ENCODE data around the gene STAG1. TPM values are rescaled to one million over a fixed set of nuclear protein-coding genes. Genes with fewer than 3 reads are reported as not detected.
"Not testable (repeated sequence)": the region's sequence is repeated elsewhere in the genome, so short reads cannot be mapped to it uniquely, and the experiment has no call there.

The STAG1 gene
- total and polyA plus RNA-seq, 4 donors, result 11.0 to 68.6 (median 38.4) TPM

DNA sequence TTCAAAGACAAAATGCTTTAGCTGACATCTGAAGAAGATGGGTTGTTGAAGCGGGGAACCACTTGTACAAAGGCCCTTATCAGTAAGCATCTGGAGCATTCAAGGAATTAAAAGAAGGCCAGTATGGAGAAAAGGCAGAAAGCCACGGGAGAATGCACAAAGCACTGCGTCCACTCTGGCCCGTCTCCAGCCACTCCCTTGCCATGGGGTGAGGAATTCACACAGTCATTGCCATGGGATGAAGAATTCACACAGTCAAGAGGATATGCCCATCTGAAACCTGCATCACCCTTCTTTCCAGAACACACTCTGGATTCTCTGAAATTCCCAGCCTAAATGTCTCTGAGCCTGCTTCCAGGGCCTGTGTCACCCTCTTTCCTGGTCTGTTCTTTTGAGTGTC, 26.7 kb upstream of the STAG1 start:
- no peaks in the 10 kb centered on the region for H3K27me3 ChIP-seq (ENCODE audit: control insufficient read depth in 1 of 2, insufficient read depth in 2 of 2, low read length in 1 of 2)
- intact Hi-C loops (cut with DNase I), result no loop called here
- ATAC-seq (ENCODE audit: low FRiP score) (no peak), DNase-seq (no peak)
- no peak overlapping the region for H3K27ac ChIP-seq (ENCODE audit: low read depth in 1 of 2, low read length in 2 of 2)
- H3K4me1 ChIP-seq (ENCODE audit: control insufficient read depth in 1 of 2, insufficient read depth in 2 of 2, low read length in 2 of 2), result no peaks in the 10 kb centered on the region
- H3K9me3 ChIP-seq (ENCODE audit: control insufficient read depth, low read length), result no peaks in the 10 kb centered on the region
- H3K4me3 ChIP-seq (ENCODE audit: low read length in 2 of 2), result no peak overlapping the region
- H3K36me3 ChIP-seq (ENCODE audit: control insufficient read depth in 1 of 2, insufficient read depth in 2 of 2, low read length in 1 of 2), result no peaks in the 10 kb centered on the region
- 37 to 39% methylated on average over 4 of the region's 4 CpGs for WGBS, 2 donors

DNA sequence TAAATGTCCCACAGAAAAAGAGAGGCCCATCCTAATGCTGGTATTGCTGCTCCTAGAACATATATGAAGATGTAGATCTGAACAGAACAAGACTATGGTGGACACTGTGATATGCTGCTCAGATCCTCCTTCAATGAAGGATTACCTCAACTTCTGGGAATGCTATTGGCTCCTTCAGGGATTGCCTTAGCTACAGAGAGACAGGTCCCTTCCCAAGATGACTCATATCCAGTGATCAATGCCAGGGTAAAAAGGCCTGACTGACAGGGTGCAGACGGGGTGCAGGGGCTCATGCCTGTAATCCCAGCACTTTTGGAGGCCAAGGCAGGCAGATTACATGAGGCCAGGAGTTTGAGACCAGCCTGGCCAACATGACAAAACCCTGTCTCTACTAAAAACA, 20.5 kb upstream of the STAG1 start:
- Histone ChIP-seq H3K27ac (ENCODE audit: low read depth in 1 of 2, low read length in 2 of 2) (no peak overlapping the region), H3K4me3 (ENCODE audit: low read length in 2 of 2) (no peak overlapping the region), H3K9me3 (ENCODE audit: control insufficient read depth, low read length) (no peaks in the 10 kb centered on the region), H3K36me3 (ENCODE audit: control insufficient read depth in 1 of 2, insufficient read depth in 2 of 2, low read length in 1 of 2) (no peaks in the 10 kb centered on the region), H3K27me3 (ENCODE audit: control insufficient read depth in 1 of 2, insufficient read depth in 2 of 2, low read length in 1 of 2) (no peaks in the 10 kb centered on the region), H3K4me1 (ENCODE audit: control insufficient read depth in 1 of 2, insufficient read depth in 2 of 2, low read length in 2 of 2) (no peaks in the 10 kb centered on the region)
- no peak for ATAC-seq (ENCODE audit: low FRiP score)
- intact Hi-C loops (cut with DNase I), result no loop called here
- 21 to 26% methylated on average over 1 of the region's 1 CpG for WGBS, 2 donors
- DNase-seq, result no peak

DNA sequence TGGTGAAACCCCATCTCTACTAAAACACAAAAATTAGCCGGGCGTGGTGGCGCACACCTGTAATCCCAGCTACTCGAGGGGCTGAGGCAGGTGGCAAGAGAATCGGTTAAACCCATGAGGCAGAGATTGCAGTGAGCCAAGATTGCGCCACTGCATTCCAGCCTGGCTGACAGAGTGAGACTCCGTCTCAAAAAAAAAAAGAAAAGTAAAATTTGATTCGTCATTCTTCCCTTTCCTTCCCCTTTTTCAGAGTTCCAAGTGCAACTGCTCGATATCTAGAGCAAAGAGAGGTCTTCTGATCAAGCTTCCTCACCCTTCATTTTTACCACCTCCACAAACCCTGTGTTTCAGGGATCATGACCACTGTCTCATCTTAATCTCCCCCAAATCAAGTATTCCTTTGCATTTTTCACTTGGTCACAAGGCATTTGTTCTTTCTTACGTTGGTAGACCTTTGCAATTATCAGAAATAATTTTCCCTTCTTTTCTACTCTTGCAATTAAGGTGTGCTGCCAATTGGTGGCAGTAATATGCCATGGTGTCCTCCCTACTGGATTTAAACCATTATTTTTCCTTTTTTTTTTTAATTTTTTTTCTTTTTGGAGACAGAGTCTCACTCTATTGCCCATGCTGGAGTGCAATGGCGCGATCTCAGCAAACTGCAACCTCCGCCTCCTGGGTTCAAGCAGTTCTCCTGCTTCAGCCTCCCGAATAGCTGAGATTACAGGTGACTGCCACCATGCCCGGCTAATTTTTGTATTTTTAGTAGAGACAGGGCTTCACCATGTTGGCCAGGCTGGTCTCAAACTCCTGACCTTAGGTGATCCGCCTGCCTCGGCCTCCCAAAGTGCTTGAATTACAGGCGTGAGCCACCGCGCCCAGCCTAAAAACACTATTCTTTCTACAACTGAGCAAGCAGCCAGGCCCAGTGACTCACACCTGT, 6.3 kb upstream of the STAG1 start:
- not testable (repeated sequence) for H3K36me3 ChIP-seq (ENCODE audit: control insufficient read depth in 1 of 2, insufficient read depth in 2 of 2, low read length in 1 of 2); H3K4me1 ChIP-seq (ENCODE audit: control insufficient read depth in 1 of 2, insufficient read depth in 2 of 2, low read length in 2 of 2); H3K27ac ChIP-seq (ENCODE audit: low read depth in 1 of 2, low read length in 2 of 2); ATAC-seq (ENCODE audit: low FRiP score); H3K27me3 ChIP-seq (ENCODE audit: control insufficient read depth in 1 of 2, insufficient read depth in 2 of 2, low read length in 1 of 2); H3K4me3 ChIP-seq (ENCODE audit: low read length in 2 of 2); H3K9me3 ChIP-seq (ENCODE audit: control insufficient read depth, low read length)
- peak in 1 of 2 donors; percentile 59 for DNase-seq
- intact Hi-C loops (cut with DNase I), result loop anchor here (10.0 kb wide), 2 partner anchors 106 to 214 kb away; partner anchors contain the start of gene NCK1 (in 1 of the 2)
- 88 to 91% methylated on average over 20 of the region's 20 CpGs for WGBS, 2 donors

DNA sequence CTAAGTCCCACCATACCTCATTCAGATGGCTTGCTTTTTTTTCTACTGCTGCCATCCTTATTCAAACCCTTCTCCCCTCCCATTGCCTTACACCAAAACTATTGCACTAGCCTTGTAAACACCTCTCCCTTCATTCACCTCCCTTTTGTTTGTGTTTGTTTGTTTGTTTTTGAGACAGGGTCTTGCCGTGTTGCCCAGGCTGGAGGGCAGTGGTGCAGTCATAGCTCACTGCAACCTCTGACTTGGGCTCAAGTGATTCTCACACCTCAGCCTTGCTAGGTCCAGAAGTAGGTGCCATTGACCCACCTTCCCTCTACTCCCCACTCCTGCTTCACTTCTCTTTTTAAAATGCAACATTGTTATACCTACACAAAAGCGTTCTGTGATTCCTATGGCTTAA, 3.0 kb upstream of the STAG1 start:
- intact Hi-C loops (cut with DNase I), result loop anchor here (10.0 kb wide), 2 partner anchors 110 to 210 kb away; partner anchors contain the start of gene NCK1 (in 1 of the 2)

DNA sequence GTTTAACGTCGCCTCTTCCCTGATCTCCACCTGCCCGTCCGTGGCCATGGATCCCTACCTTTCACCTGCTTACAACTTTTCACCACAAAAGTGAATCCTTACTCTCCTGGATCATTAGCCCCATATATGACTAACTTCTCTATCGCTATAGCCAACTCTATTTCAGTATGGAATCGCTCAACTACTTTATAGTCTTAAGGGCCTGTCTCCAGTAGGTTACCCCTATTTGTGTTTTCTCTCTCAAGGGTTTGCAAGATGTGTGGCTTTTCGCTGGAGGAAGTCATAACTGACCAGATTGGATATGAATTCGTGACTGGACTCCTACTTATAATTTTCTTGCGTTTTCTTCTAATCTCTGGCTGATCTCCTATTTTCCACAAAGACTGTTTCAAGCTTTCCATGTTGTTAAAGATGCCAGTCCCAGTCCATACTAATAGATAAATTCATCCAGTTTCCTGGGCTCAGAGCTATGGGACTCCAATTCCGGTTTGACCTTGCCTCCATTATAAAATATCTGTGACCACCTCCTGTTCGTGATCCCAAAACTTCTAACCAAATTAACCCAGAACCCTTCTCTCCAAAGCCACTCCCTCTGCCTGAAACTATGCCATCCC, 1.3 kb upstream of the STAG1 start:
- H3K36me3 ChIP-seq (ENCODE audit: control insufficient read depth in 1 of 2, insufficient read depth in 2 of 2, low read length in 1 of 2), result no peaks in the 10 kb centered on the region
- H3K27ac ChIP-seq (ENCODE audit: low read depth in 1 of 2, low read length in 2 of 2), result peak overlapping the region; percentile 96 to 99
- H3K9me3 ChIP-seq (ENCODE audit: control insufficient read depth, low read length), result no peaks in the 10 kb centered on the region
- DNase-seq (no peak), ATAC-seq (ENCODE audit: low FRiP score) (no peak)
- peak overlapping the region; percentile 35 to 71 for H3K4me3 ChIP-seq (ENCODE audit: low read length in 2 of 2)
- peaks cover 0 to 5% of the 10 kb centered on the region in 2 donors for H3K4me1 ChIP-seq (ENCODE audit: control insufficient read depth in 1 of 2, insufficient read depth in 2 of 2, low read length in 2 of 2)
- H3K27me3 ChIP-seq (ENCODE audit: control insufficient read depth in 1 of 2, insufficient read depth in 2 of 2, low read length in 1 of 2), result no peaks in the 10 kb centered on the region
- intact Hi-C loops (cut with DNase I), result loop anchor here (2.0 to 10.0 kb wide), 10 partner anchors 109 to 676 kb away; partner anchors contain the start of genes NCK1 (in 2 of the 2) and MSL2 (in 1 of the 2)
- 37 to 41% methylated on average over 11 of the region's 11 CpGs for WGBS, 2 donors

More for the DNA sequence above, 3.0 kb upstream of the STAG1 start:
- Histone ChIP-seq H3K9me3 (ENCODE audit: control insufficient read depth, low read length) (no peaks in the 10 kb centered on the region), H3K36me3 (ENCODE audit: control insufficient read depth in 1 of 2, insufficient read depth in 2 of 2, low read length in 1 of 2) (no peaks in the 10 kb centered on the region), H3K4me1 (ENCODE audit: control insufficient read depth in 1 of 2, insufficient read depth in 2 of 2, low read length in 2 of 2) (peaks cover 0 to 5% of the 10 kb centered on the region in 2 donors), H3K27me3 (ENCODE audit: control insufficient read depth in 1 of 2, insufficient read depth in 2 of 2, low read length in 1 of 2) (no peaks in the 10 kb centered on the region), H3K4me3 (ENCODE audit: low read length in 2 of 2) (no peak overlapping the region), H3K27ac (ENCODE audit: low read depth in 1 of 2, low read length in 2 of 2) (no peak overlapping the region)
- no peak for ATAC-seq (ENCODE audit: low FRiP score)
- no peak for DNase-seq
- WGBS, 2 donors, result 79 to 87% methylated on average over 2 of the region's 2 CpGs

DNA sequence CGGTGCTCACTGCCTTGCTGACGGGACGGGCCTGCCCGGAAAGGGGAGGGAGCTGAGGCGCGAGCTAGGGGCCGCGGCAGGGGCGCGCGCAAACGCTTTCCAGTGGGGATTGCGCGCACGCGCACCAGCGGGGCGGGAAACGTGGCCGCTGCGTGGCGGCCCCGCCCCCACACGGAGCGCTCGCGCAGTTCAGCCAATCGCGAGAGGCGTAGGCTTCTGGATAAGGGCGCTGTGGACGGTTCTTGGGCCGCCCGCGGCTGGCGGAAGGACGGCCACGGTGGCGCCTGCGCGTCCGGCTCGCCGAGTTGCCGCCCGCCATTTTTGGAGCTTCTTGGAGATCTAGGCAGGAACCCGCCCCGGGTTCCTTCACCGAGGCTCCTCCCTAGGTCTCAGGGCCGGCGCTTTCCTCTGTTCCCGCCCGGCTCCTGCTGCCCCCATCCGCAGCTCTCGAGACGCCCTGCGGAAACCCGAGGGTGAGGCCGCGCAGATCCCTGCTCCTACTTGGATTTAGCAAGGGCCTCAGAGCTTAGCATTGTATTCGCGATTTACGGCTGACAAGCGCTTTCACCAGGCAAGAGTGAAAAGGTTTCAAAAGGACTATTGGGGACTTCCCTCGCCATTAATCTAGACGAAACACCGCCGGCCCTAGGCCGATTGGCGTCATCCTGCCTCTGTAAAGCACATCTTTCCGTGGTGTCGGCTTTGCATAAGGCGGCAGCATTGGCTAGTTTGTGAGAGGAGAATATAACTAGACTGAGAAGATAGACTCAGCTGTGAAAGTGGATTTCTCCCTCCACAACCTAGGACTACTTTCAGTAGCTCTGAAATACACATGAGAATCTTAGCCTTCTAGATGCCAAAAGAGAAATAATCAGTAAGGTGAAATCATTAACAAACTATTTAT, 496 bp upstream of the STAG1 start:
- intact Hi-C loops (cut with DNase I), result loop anchor here (1.0 to 10.0 kb wide), 11 partner anchors 66 to 675 kb away; partner anchors contain the start of genes NCK1 (in 2 of the 2) and MSL2 (in 1 of the 2)
- 0 to 1% methylated on average over 51 to 73 of the region's 73 CpGs for WGBS, 2 donors
- ATAC-seq (ENCODE audit: low FRiP score), result peak; percentile 98

DNA sequence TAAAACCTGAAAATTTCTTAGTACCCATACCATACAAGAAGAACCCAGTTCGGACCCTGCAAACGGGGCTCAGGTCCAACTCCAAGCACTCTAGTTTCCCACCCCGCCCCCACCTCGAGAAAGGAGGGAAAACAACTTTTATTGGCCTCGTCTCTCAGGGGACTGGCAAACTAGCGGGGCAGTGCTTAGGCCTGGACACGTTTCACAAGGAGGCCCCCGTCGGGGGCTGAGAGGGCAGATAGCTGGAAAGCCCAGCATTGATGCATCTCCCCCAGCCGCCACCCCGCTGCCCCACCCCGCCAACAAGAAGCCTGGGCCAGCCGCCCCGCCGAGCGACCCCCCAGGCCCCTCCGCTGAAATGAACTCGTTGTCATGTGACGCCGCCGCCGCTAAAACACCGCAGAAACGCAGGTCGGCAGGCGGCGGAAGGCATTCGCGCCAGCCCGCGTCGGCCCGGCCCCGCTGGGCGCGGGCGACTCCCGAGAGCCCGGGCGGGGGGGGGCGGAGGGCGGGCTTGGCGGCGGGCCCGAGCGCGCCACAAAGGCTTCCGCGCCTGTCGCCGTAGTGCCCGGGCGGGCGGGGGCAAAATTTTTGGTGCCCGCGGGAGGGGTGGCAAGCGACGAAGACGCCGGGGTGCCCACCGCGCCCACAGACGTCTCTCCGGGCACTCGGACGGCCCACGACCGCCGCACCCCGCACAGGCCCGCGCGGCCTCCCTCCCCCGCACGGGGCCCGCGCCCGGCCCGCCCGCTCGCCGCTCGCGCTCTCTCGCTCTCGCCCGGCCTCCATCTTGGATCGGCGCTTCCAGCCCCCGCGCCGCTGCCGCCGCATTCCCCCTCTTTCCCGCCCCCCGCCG, 634 bp downstream of the STAG1 start:
- H3K4me3 ChIP-seq (ENCODE audit: low read length in 2 of 2), result peak overlapping the region; percentile 84 to 85
- WGBS, 2 donors, result 1% methylated on average over 46 to 97 of the region's 97 CpGs
- DNase-seq (peak; percentile 82 to 90), ATAC-seq (ENCODE audit: low FRiP score) (peak; percentile 68)
- no peaks in the 10 kb centered on the region for H3K9me3 ChIP-seq (ENCODE audit: control insufficient read depth, low read length)
- intact Hi-C loops (cut with DNase I), result loop anchor here (1.0 to 10.0 kb wide), 12 partner anchors 67 to 674 kb away; partner anchors contain the start of genes NCK1 (in 2 of the 2), MSL2 (in 1 of the 2) and PCCB (in 1 of the 2)
- H3K36me3 ChIP-seq (ENCODE audit: control insufficient read depth in 1 of 2, insufficient read depth in 2 of 2, low read length in 1 of 2), result no peaks in the 10 kb centered on the region
- peak overlapping the region; percentile 76 to 85 for H3K27ac ChIP-seq (ENCODE audit: low read depth in 1 of 2, low read length in 2 of 2)
- H3K27me3 ChIP-seq (ENCODE audit: control insufficient read depth in 1 of 2, insufficient read depth in 2 of 2, low read length in 1 of 2), result no peaks in the 10 kb centered on the region
- H3K4me1 ChIP-seq (ENCODE audit: control insufficient read depth in 1 of 2, insufficient read depth in 2 of 2, low read length in 2 of 2), result peaks cover 4 to 5% of the 10 kb centered on the region in 2 donors

More for the DNA sequence above, 496 bp upstream of the STAG1 start:
- Histone ChIP-seq H3K27ac (ENCODE audit: low read depth in 1 of 2, low read length in 2 of 2) (peak overlapping the region; percentile 96 to 99), H3K9me3 (ENCODE audit: control insufficient read depth, low read length) (no peaks in the 10 kb centered on the region), H3K4me3 (ENCODE audit: low read length in 2 of 2) (peak overlapping the region; percentile 35 to 71), H3K36me3 (ENCODE audit: control insufficient read depth in 1 of 2, insufficient read depth in 2 of 2, low read length in 1 of 2) (no peaks in the 10 kb centered on the region), H3K27me3 (ENCODE audit: control insufficient read depth in 1 of 2, insufficient read depth in 2 of 2, low read length in 1 of 2) (no peaks in the 10 kb centered on the region), H3K4me1 (ENCODE audit: control insufficient read depth in 1 of 2, insufficient read depth in 2 of 2, low read length in 2 of 2) (peaks cover 0 to 5% of the 10 kb centered on the region in 2 donors)
- DNase-seq, result peak; percentile 99 to 100
